HepG2 (cell line): ENCODE measurements around the gene RNF14. TPM values are rescaled to one million over a fixed set of nuclear protein-coding genes. Genes with fewer than 3 reads are reported as not detected.

Experiments used
- THAP9 ChIP-seq: sonication (generic); formaldehyde crosslinking; IDR thresholded peaks from 2 replicates; pipeline ENCODE4; 2020; ENCODE audit warnings: missing genetic modification reagents, mild to moderate bottlenecking, borderline replicate concordance
- ZBTB39 ChIP-seq: sonication (generic); formaldehyde crosslinking; IDR thresholded peaks from 2 replicates; pipeline ENCODE4 v1.5.0; 2020; ENCODE audit warnings: missing genetic modification reagents
- ZNF101 ChIP-seq: sonication (generic); formaldehyde crosslinking; IDR thresholded peaks from 2 replicates; pipeline ENCODE4 v1.4.0; 2020; ENCODE audit warnings: mild to moderate bottlenecking, low read depth, missing genetic modification reagents, borderline replicate concordance
- polyA plus RNA-seq, 8 experiments: library from polyadenylated mRNA; depleted of rRNA in 3 of 8; stranded (reverse) in 7 of 8; unstranded in 1 of 8; fragments of >200 nt; fragmentation: Illumina TruSeq in 4 of 8; extraction: Trizol in 4 of 8; gene quantifications; 2 replicates each; pipeline versions ENCODE4 v1.2.1 to v1.2.3, GENCODE V29; 2011 to 2016; ENCODE audit warnings: low read depth in 4 of 8, missing spikeins in 1 of 8, mixed read lengths in 1 of 8; ENCODE audit not compliant: insufficient read depth in 1 of 8
- total RNA-seq, 5 experiments: library from RNA; depleted of rRNA; stranded (reverse); fragments of >200 nt; fragmentation: Illumina TruSeq; extraction: Trizol; gene quantifications; 2 replicates each; pipeline ENCODE4 v1.2.3, GENCODE V29; 2016; ENCODE audit warnings: low read depth in 1 of 5
- TF ChIP-seq, protein P1 (sequence below): sonication (generic); formaldehyde crosslinking; IDR thresholded peaks from 2 replicates; pipeline ENCODE4 v1.5.1; 2020; ENCODE audit warnings: missing genetic modification reagents, mild to moderate bottlenecking, borderline replicate concordance

The RNF14 gene
- total and polyA plus RNA-seq, 2 of the 13 experiments (the other 11 are each of a cell fraction or from before 2014, with no cell fraction given): 11.3 to 28.1 TPM

DNA sequence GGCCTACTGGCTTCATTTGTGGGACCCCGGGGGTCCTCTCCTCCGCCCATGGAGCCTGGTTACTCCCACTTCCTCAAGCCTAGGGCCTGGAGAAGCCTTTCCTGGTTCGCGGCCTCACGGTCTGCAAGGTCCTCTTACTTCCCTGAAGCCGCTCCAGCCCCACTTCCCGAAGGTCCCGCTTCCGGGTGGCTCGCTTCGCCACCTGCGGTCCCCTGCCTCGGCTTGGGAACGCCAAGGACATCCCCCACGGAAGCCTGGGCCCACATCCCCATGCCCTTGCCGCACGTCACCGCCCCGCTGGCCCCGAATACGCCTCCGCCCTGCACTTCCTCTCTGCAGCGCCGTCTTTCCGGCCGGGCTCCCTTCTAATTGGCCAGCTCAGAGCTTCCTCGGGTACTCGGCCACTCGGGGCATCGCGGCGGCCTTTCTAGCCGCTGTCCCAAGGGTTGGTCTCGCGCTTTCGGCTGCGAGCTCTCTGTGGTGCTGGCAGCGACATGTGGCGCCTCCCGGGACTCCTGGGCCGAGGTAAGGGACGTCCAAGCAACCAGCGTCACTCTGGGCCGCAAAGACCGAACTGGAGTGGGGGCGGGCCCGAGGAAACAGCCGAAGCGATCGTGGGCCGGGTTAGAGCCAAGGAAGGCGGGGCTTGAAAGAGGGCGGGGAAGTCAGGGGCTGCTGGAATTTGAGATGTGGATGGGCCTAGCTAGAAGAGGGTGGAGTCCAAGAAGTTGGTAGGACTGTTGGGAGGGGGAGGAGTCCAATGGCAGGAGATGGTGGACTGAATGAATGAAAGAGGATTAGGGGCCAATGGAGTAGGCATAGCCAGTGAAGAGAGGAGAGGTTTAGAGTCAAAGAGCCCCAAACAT lies 45.2 kb upstream of the RNF14 start, which contains the start of gene DELE1 (continued):
- peak; percentile 92; the same call in 1 of the 2 replicates for TF ChIP-seq THAP9 (CRISPR knock-in tag)
- TF ChIP-seq ZNF101: 0 out of 2 replicates have a peak, but pooled peaks have one; percentile 76
- TF ChIP-seq ZBTB39 (CRISPR knock-in tag): no peak
- TF ChIP-seq, protein P1, sequence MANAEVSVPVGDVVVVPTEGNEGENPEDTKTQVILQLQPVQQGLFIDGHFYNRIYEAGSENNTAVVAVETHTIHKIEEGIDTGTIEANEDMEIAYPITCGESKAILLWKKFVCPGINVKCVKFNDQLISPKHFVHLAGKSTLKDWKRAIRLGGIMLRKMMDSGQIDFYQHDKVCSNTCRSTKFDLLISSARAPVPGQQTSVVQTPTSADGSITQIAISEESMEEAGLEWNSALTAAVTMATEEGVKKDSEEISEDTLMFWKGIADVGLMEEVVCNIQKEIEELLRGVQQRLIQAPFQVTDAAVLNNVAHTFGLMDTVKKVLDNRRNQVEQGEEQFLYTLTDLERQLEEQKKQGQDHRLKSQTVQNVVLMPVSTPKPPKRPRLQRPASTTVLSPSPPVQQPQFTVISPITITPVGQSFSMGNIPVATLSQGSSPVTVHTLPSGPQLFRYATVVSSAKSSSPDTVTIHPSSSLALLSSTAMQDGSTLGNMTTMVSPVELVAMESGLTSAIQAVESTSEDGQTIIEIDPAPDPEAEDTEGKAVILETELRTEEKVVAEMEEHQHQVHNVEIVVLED (CRISPR knock-in tag): peak; percentile 81
